ENCODE measurements around the gene BNIP5.
A peak's percentile ranks its signal among the peaks of the same experiment; 100 is the strongest.

Gene BNIP5

GRCh38 chr6:36376742-36377141 is 40.1 kb upstream of the BNIP5 start:
- Histone ChIP-seq H3K4me1 (ENCODE audit: control insufficient read depth, insufficient read depth, low read length) (no peaks in the 10 kb centered on the region), H3K9me3 (ENCODE audit: control insufficient read depth, insufficient read depth, low read depth, low read length) (no peaks in the 10 kb centered on the region), H3K36me3 (ENCODE audit: control insufficient read depth in 2 of 2, insufficient read depth in 1 of 2, low read length in 2 of 2) (no peaks in the 10 kb centered on the region), H3K4me3 (ENCODE audit: low read depth, low read length) (no peak overlapping the region), H3K27ac (ENCODE audit: extremely low read depth, low read depth, low read length) (no peak overlapping the region)
- CTCF ChIA-PET: interaction anchor here (0.7 kb wide), 1 partner anchor 16 kb away, joined by 3 read pairs; no protein-coding TSS in a partner anchor
- POLR2A ChIA-PET: no interaction called here
- TF ChIP-seq ZNF274 (IDR thresholded peaks at IDR 0.05; ENCODE audit: low read length) (no peak), ZNF274 (tag by site-specific recombination; IDR thresholded peaks at IDR 0.05; ENCODE audit: borderline replicate concordance) (no peak), ZNF747 (tag by site-specific recombination; IDR thresholded peaks at IDR 0.05) (no peak), ZFP37 (tag by site-specific recombination; IDR thresholded peaks at IDR 0.05) (no peak), ZNF2 (tag by site-specific recombination; IDR thresholded peaks at IDR 0.05) (no peak), PRDM1 (tag by site-specific recombination; IDR thresholded peaks at IDR 0.05) (no peak), ZNF398 (tag by site-specific recombination; IDR thresholded peaks at IDR 0.05) (no peak), ZNF621 (tag by site-specific recombination; IDR thresholded peaks at IDR 0.05) (no peak), SP3 (tag by site-specific recombination; IDR thresholded peaks at IDR 0.05) (no peak)

- no peak overlapping the region for H3K27ac ChIP-seq (ENCODE audit: extremely low read depth, low read depth, low read length)
- no peaks in the 10 kb centered on the region for H3K36me3 ChIP-seq (ENCODE audit: control insufficient read depth in 2 of 2, insufficient read depth in 1 of 2, low read length in 2 of 2)
- H3K4me1 ChIP-seq (ENCODE audit: control insufficient read depth, insufficient read depth, low read length): no peaks in the 10 kb centered on the region
- H3K4me3 ChIP-seq (ENCODE audit: low read depth, low read length): no peak overlapping the region
- POLR2A ChIA-PET: no interaction called here
- no peaks in the 10 kb centered on the region for H3K9me3 ChIP-seq (ENCODE audit: control insufficient read depth, insufficient read depth, low read depth, low read length)
- CTCF ChIA-PET: no interaction called here
- TF ChIP-seq ZNF280D (tag by site-specific recombination; IDR thresholded peaks at IDR 0.05) (no peak), REST (tag by site-specific recombination; IDR thresholded peaks at IDR 0.05) (peak; percentile 50; the same call in 1 of the 2 replicates), ZNF621 (tag by site-specific recombination; IDR thresholded peaks at IDR 0.05) (no peak), AEBP2 (tag by site-specific recombination; IDR thresholded peaks at IDR 0.05; ENCODE audit: borderline replicate concordance) (no peak), ZNF121 (tag by site-specific recombination; IDR thresholded peaks at IDR 0.05) (no peak), ZNF10 (tag by site-specific recombination; IDR thresholded peaks at IDR 0.05) (no peak), CTCF (tag by site-specific recombination; IDR thresholded peaks at IDR 0.05) (no peak), ZNF510 (tag by site-specific recombination; IDR thresholded peaks at IDR 0.05; ENCODE audit: insufficient replicate concordance) (no peak), ZNF664 (tag by site-specific recombination; IDR thresholded peaks at IDR 0.05) (peak; percentile 35; the same call in 1 of the 2 replicates), ZSCAN18 (tag by site-specific recombination; IDR thresholded peaks at IDR 0.05) (no peak), SCRT1 (tag by site-specific recombination; IDR thresholded peaks at IDR 0.05; ENCODE audit: borderline replicate concordance) (peak; percentile 86), ZNF184 (tag by site-specific recombination; IDR thresholded peaks at IDR 0.05) (no peak), ZNF302 (tag by site-specific recombination; IDR thresholded peaks at IDR 0.05; ENCODE audit: low read depth) (no peak), SCRT2 (tag by site-specific recombination; IDR thresholded peaks at IDR 0.05) (peak; percentile 93), ZNF768 (tag by site-specific recombination; IDR thresholded peaks at IDR 0.05) (no peak)
These were observed 39.5 kb upstream of the BNIP5 start for GRCh38 chr6:36376183-36376582.
